Testis (tissue), 2 donors: Measurements from ENCODE around the gene PAK6.

Experiments used
- CTCF ChIP-seq, 3 experiments: fragments of 450-650 bp in 2 of 3; fragments of 200-600 bp in 1 of 3; sonication (generic) in 1 of 3; IDR thresholded peaks; one replicate each; pipeline ENCODE4 v1.5.1; 2016 to 2019; ENCODE audit warnings: antibody characterized with exemption in 3 of 3, mild to moderate bottlenecking in 2 of 3, moderate library complexity in 1 of 3
- POLR2A ChIP-seq: fragments of 450-650 bp; IDR thresholded peaks from one replicate; pipeline ENCODE4 v1.6.1; 2017; ENCODE audit warnings: antibody characterized with exemption, mild to moderate bottlenecking, moderate library complexity

DNA sequence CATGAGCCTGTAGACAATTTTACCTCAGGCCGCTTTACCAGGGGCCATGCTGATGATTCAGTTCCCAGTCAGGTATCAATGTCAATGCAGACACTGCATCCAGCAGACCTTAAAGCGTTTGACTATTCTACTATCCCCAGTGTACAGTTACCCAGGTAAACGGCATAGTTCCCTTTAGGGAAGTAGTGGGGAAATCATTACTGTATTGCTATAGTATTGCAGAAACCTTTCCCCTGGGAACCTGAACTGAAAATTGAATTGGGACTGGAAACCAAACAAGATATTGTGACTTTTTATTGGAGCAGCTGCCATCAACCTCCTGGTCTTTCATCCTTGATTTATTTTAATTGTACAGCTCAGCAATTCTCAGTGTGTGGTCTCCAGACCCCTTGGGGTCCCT lies 78.1 kb downstream of the PAK6 start:
- TF ChIP-seq POLR2A (no peak), CTCF (IDR thresholded peaks at IDR 0.05) (no peak)
